Placental epithelial cell (primary cell): ENCODE results near the gene ZNF35. TPM values are rescaled to one million over a fixed set of nuclear protein-coding genes. Genes with fewer than 3 reads are reported as not detected.

Experiments used
- total RNA-seq: library from RNA; depleted of rRNA; stranded (reverse); fragments of >200 nt; gene quantifications from 2 replicates; pipeline ENCODE4 v1.2.3, GENCODE V29; 2012

Gene ZNF35
- 12.6 and 15.1 TPM in 2 replicates for total RNA-seq

GRCh38 chr3:44648564-44649229, at the start of gene ZNF35:
Gene ZNF35 (plus strand): TSS chr3:44648732. CDS start chr3:44651068, 2,336 bp downstream.

GRCh38 chr3:44624749-44625480, 23.6 kb upstream of the ZNF35 start, which contains the start of gene ZNF197:
Gene ZNF197 (plus strand): TSS chr3:44625036. CDS start chr3:44629155, 4,119 bp downstream.

Other genes with a start within 250 kb of the ZNF35 start
- 10.2 TPM in 2 replicates for gene ZNF445, start 171.1 kb upstream of the ZNF35 start, total RNA-seq
- 13.4 and 14.9 TPM in 2 replicates for gene ZKSCAN7, start 93.5 kb upstream of the ZNF35 start, total RNA-seq
- gene ZNF660, start 63.8 kb upstream of the ZNF35 start, total RNA-seq: 3.0 and 7.5 TPM in 2 replicates
- 19.3 and 24.3 TPM in 2 replicates for gene ZNF197, start 23.7 kb upstream of the ZNF35 start, total RNA-seq
- gene ZNF502, start 63.9 kb downstream of the ZNF35 start, total RNA-seq: 5.0 and 7.9 TPM in 2 replicates
- gene ZNF501, start 80.9 kb downstream of the ZNF35 start, total RNA-seq: 4.2 and 13.7 TPM in 2 replicates
- 17.7 and 23.1 TPM in 2 replicates for gene KIAA1143, start 112.9 kb downstream of the ZNF35 start, total RNA-seq
- 2.8 and 4.3 TPM in 2 replicates for gene KIF15, start 113.1 kb downstream of the ZNF35 start, total RNA-seq
- 10.0 and 23.9 TPM in 2 replicates for gene TMEM42, start 213.2 kb downstream of the ZNF35 start, total RNA-seq
- 7.3 and 16.5 TPM in 2 replicates for gene TGM4, start 225.9 kb downstream of the ZNF35 start, total RNA-seq